Tibial artery (tissue), 4 donors: Measurements from ENCODE around the gene CEP192.

Experiments
- DNase-seq, 2 donors: peaks; one replicate each; pipeline ENCODE4 v3.0.0-alpha.2; 2019
- H3K27ac ChIP-seq, 2 donors: fragments of 200-600 bp; sonication (generic) in 1 of 2; 1 replicate in 1 of 2; 2 replicates in 1 of 2; pipeline ENCODE4 v1.5.1; 2018 to 2019; ENCODE audit warnings: mild to moderate bottlenecking in 1 of 2
- H3K27me3 ChIP-seq, 2 donors: fragments of 200-600 bp; sonication (generic) in 1 of 2; one replicate each; pipeline versions ENCODE4 v1.5.1 to v1.6.0; 2016 to 2019
- H3K36me3 ChIP-seq, 3 donors: fragments of 200-600 bp; sonication (generic) in 2 of 3; one replicate each; pipeline ENCODE4 v1.5.1; 2016 to 2019; ENCODE audit warnings: mild to moderate bottlenecking in 2 of 3
- H3K4me1 ChIP-seq, 4 donors: fragments of 200-600 bp; sonication (generic) in 2 of 4; 1 replicate in 3 of 4; 2 replicates in 1 of 4; pipeline ENCODE4 v1.5.1; 2016 to 2019
- H3K4me3 ChIP-seq, 2 donors: fragments of 200-600 bp; sonication (generic) in 1 of 2; 1 replicate in 1 of 2; 2 replicates in 1 of 2; pipeline ENCODE4 v1.5.1; 2018 to 2019; ENCODE audit warnings: mild to moderate bottlenecking in 2 of 2
- H3K9me3 ChIP-seq, 3 donors: fragments of 200-600 bp; sonication (generic) in 1 of 3; one replicate each; pipeline ENCODE4 v1.5.1; 2016 to 2019
- CTCF ChIP-seq, 2 experiments: fragments of 200-600 bp in 1 of 2; fragments of 450-650 bp in 1 of 2; IDR thresholded peaks; one replicate each; pipeline ENCODE4 v1.5.1; 2017 to 2019; ENCODE audit warnings: antibody characterized with exemption in 2 of 2, mild to moderate bottlenecking in 1 of 2, moderate library complexity in 1 of 2
- intact Hi-C: fragments of 100-400 bp; cut with DNase I; formaldehyde crosslinking; loops from one replicate; pipeline ENCODE4 v1.15.0; 2023; ENCODE audit warnings: low total_unique reads

The CEP192 gene

DNA sequence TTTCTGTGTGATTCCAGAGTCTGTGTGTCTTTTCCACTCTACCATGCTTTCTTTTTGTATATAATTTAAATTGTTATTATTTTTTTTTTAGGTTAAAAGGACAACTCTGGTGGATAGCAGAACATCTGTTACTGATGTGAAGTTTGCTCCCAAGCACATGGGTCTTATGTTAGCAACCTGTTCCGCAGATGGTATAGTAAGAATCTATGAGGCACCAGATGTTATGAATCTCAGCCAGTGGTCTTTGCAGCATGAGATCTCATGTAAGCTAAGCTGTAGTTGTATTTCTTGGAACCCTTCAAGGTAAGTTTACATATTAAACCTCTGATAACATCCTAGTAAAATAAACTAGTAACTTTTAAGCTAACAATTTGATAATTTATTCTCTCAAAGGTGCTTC is 28.1 kb upstream of the CEP192 start:
- DNase-seq = no peak
- Histone ChIP-seq H3K9me3 (no peaks in the 10 kb centered on the region), H3K36me3 (peaks cover 9 to 46% (median 14%) of the 10 kb centered on the region in 3 donors), H3K27ac (no peak overlapping the region), H3K4me1 (no peaks in the 10 kb centered on the region), H3K4me3 (no peak overlapping the region), H3K27me3 (no peaks in the 10 kb centered on the region)
- intact Hi-C loops = no loop called here
- TF ChIP-seq CTCF (IDR thresholded peaks at IDR 0.05) = no peak

GRCh38 chr18:12968115-12968514 is 23.0 kb upstream of the CEP192 start:
- no peaks in the 10 kb centered on the region for H3K27me3 ChIP-seq
- no peak for TF ChIP-seq CTCF (IDR thresholded peaks at IDR 0.05)
- no peaks in the 10 kb centered on the region for H3K4me1 ChIP-seq
- H3K27ac ChIP-seq = no peak overlapping the region
- intact Hi-C loops = no loop called here
- H3K4me3 ChIP-seq = no peak overlapping the region
- no peak for DNase-seq
- peaks cover 10 to 61% (median 26%) of the 10 kb centered on the region in 3 donors for H3K36me3 ChIP-seq
- no peaks in the 10 kb centered on the region for H3K9me3 ChIP-seq

DNA sequence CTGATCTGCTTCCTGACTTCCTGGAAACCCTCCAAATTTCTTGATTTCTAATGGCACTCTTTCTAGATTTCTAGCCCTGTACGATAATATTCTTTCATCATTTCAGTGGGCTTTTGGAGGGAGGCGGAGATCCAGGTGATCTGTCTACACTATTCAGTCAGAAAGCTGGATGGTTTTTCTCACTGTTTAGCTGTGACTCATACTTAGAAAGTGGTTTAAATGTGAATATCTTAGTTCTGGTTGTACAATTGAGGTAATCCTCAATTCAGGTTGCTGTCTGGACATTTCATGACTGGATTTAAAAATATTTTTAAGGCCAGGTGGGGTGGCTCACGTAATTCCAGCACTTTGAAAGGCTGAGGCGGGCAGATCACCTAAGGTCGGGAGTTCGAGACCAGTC is 22.5 kb upstream of the CEP192 start:
- DNase-seq = no peak
- no peak for TF ChIP-seq CTCF (IDR thresholded peaks at IDR 0.05)
- H3K4me1 ChIP-seq = no peaks in the 10 kb centered on the region
- H3K27me3 ChIP-seq = no peaks in the 10 kb centered on the region
- no peak overlapping the region for H3K27ac ChIP-seq
- intact Hi-C loops = no loop called here
- no peak overlapping the region for H3K4me3 ChIP-seq
- no peaks in the 10 kb centered on the region for H3K9me3 ChIP-seq
- H3K36me3 ChIP-seq = peaks cover 7 to 61% (median 25%) of the 10 kb centered on the region in 3 donors

DNA sequence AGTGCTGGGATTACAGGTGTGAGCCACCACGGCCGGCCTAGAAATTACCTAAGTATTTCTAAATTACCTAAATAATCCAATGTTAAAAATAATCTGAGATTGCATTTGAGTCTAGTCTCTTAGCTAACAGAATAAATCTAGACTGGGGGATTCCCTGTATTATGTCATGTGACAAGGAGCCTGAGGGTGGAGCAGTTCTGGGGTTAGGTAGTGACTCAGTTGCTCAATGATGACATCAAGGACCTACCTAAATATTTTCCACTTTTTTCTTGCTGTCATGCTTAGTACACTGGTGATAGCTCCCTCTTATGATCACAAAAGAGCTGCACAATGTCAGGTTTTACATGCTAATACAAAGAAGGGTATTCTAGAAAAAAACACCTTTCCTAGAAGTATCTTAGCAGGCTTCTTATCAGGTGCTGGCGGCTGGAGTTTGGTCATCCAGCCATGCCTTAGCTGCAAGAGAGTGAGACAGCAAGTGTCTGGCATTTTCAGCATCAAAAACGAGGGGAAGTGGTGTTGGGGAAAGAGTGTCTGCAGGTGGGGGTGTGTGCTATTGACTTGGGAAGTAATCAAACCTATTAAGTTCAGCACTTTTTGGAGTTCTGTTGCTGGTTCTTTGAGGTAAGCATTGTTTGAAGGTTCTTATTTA is 17.5 kb upstream of the CEP192 start:
- Histone ChIP-seq H3K4me1 (peaks cover 0 to 5% (median 0%) of the 10 kb centered on the region in 4 donors), H3K27ac (no peak overlapping the region), H3K36me3 (peaks cover 23 to 72% (median 35%) of the 10 kb centered on the region in 3 donors), H3K9me3 (no peaks in the 10 kb centered on the region), H3K4me3 (no peak overlapping the region), H3K27me3 (no peaks in the 10 kb centered on the region)
- no peak for TF ChIP-seq CTCF (IDR thresholded peaks at IDR 0.05)
- intact Hi-C loops = no loop called here
- no peak for DNase-seq

DNA sequence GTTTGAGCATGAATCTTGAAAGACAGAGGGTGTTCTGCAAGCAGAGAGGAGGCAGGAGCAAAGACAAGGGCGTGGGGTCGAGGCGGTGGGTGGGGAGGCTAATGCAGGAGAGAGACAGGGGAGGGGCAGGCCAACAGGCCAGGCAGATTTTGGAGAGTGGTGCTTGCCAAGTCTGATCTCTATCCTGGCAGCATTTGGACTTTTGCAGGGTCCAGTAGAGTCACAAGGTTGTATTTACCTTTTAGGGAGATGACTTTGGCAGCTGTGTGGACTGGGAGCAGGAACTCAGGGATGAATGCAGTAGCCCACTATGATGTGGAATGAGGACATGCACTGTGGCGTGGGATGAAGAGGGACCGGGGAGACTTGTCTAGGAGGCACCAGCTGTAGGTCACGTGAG is 15.7 kb upstream of the CEP192 start:
- Histone ChIP-seq H3K4me3 (no peak overlapping the region), H3K27ac (no peak overlapping the region), H3K27me3 (no peaks in the 10 kb centered on the region), H3K36me3 (peaks cover 23 to 73% (median 35%) of the 10 kb centered on the region in 3 donors), H3K9me3 (no peaks in the 10 kb centered on the region), H3K4me1 (peaks cover 0 to 5% (median 0%) of the 10 kb centered on the region in 4 donors)
- no peak for DNase-seq
- intact Hi-C loops = no loop called here
- TF ChIP-seq CTCF (IDR thresholded peaks at IDR 0.05) = no peak
